CD4-positive, alpha-beta T cell treated with Interleukin-1 beta for 1 hour (primary cell): ENCODE data around the gene MRPL24.
"Not testable (repeated sequence)": the region's sequence is repeated elsewhere in the genome, so short reads cannot be mapped to it uniquely, and the experiment has no call there.

ENCODE experiments used
- DNase-seq, 2 donors: peaks; one replicate each; pipeline ENCODE4 v3.0.0-alpha.2; 2020 to 2022

Gene MRPL24

DNA sequence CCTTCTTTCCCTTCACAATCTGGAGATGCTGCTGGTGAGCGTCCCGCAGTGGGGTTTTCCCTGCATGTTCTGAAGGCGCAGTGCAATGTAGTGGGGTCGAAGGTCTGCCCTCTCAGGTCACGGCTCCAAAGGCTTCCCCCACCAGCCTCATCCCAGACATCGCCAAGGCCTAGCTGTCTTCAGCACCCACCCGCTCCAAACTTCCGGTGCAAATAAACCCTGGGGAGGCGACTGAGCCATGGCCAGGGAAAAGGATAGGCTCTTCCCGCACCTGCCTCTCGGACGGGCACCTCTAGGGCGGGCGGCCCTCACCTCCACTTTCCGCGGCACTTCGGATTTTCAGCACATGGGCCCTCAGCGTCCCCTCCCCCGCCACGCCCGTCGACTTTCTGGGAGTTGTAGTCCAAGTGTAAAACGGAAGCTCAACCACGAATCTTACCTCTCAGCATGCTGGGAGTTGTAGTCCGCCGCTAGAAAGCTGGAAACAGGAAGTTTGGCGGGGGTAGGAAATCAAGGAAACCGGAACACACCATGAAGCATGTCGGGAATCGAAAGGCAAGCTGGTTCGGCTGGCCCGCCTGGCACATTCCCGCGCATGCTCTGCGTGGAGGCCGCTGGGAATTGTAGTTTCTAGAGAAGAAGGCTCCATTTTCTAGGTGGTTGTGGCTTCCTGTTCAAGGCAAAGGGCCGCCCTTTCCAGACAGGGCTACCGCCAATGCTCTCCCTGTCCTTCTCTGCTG is at the start of gene MRPL24:
TSS of gene MRPL24 (minus strand) at position 348 of the 740 bp plus-strand sequence. CDS start 2,384 bp downstream, outside the sequence.
- peak; percentile 99 for DNase-seq

DNA sequence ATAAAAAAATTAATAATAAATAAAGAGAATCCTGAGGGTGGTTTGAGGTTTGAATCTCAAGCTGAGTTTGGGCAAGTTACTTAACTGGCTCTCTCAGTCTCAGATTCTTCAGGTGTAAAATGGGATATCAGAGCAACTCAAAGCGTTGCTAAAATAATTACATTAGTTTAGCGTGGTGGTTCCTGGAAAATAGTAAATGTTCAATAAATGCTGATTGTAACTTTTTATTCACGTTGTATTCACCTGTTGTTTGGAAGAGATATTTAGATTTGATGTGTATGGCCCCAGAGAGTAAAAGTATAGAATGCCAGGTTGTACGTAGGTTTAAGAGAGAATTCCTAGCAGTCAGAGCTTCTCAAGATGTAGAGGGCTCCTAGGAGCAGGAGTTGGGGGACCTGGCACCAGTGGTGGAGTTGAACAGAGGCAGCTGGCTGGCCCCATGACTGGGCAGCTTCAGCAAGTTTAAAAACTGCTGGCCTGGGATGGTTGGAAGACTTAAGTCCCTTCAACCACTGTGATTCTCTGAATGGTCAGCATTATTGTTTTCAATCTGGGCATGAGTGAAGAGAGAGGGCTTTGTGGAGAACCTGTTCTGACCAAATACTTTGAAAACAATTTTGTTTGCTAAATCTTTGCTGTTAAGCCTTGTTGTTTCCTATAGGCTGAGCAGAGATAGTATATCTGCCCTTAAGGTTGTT is 48.9 kb upstream of the MRPL24 start:
- no peak for DNase-seq

DNA sequence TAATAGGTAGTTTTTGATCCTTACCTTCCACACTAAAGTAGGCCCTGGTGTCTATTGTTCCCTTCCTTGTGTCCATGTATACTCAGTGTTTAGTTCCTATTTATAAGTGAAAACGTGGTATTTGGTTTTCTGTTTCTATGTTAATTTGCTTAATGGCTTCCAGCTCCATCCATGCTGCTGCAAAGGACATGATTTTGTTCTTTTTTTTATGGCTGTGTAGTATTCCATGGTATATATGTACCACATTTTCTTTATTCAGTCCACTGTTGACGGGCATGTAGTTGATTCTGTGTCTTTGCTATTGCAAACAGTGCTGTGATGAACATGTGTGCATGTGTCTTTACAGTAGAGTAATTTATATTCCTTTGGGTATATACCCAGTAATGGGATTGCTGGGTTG is 47.2 kb upstream of the MRPL24 start:
- no peak for DNase-seq

DNA sequence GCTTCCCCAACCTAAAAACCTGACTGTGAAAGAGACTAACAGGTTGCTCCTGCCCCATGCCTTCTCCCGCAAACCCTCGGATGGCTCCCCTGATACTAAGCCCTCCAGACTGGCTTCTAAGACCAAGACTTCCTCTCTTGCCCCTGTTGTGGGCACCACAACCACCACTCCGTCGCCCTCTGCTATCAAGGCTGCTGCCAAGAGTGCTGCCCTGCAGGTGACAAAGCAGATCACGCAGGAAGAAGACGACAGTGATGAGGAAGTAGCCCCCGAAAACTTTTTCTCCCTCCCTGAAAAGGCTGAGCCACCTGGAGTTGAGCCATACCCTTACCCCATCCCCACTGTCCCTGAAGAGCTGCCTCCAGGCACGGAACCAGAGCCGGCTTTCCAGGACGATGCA is 45.8 kb upstream of the MRPL24 start:
- DNase-seq, result no peak

DNA sequence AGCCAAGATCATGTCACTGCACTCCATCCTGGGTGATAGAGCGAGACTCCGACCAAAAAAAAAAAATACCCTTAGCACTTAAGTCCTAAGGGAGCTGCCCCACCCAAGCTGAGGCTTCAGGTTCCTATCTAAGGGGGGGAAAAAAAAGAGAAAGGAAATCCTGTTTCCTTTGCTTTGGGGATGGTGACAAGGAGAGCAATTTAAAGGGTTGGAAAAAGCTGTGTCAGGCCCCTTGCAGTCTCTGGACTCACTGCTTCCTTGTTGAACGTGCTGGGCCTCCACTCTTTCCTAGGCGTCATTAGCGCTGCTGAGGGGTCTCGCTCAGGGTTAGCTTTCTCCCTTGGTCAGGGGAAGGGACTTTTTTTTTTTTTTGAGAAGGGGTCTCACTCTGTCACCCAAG is 44.6 kb upstream of the MRPL24 start:
- no peak for DNase-seq

DNA sequence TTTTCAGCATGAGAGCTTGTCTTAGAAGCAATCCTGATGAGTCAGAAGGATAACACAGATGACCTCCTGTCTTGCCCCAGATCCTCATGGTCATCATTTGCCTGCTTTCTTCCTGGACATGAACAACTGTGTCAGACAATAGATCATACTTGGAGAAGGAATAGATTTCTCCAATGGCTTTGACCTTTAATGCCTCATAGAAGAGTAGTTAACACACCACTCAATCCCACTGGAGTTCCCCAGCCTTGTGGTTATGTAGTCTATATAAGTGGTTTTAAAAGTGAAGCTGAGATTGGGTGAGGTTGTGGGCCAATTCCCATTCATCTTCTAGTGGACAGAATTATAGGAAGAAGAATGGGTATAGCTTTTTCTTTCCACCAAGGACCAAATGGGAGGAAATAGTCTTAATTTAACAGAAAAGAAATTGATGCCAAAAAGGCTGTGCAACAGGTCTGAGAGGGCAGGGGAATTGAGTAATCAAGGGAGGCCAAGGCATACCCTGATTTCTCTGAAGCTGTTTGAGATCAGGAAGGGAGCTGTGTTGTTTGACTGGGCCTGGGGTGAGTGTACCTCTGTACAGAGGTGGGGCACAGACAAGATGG is 40.8 kb upstream of the MRPL24 start:
- no peak for DNase-seq

DNA sequence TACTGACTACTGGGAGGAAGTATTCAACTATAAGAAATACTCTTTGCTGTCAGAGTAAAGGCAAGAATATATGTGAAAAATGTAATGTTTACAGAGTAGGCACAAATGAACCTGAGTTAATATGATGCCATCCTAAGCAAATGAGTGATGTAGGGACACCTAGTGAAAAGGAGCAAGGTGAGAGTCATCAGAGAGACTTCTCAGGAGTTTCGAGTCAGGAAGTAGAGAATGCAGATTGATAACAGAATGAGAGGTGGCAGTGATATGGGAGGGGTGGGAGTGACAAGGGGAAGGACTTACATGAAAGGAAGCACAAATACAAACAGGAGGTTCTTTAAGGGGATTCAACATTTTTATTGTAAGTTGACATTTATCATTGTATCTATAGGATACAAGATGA is 36.7 kb upstream of the MRPL24 start:
- no peak for DNase-seq

DNA sequence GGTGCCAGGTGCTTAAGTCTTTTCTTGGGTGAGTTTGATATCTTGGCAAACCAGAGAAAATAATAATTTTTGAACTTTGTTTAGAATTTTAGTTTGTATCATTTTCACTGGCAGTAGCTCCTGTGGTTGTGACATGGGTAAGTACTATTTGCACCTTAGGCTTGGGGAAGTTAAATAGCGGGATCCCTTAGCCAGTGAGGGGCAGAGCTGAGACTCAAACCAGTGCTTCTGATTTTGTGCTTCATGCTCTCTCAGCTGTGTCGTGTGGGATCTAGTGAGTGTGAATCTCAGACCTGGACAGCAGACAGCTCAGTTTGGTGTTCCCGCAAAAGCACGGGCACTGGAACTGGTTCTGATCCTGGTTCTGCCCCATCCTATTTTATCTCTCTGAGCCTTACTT is 36.1 kb upstream of the MRPL24 start:
- DNase-seq, result no peak

DNA sequence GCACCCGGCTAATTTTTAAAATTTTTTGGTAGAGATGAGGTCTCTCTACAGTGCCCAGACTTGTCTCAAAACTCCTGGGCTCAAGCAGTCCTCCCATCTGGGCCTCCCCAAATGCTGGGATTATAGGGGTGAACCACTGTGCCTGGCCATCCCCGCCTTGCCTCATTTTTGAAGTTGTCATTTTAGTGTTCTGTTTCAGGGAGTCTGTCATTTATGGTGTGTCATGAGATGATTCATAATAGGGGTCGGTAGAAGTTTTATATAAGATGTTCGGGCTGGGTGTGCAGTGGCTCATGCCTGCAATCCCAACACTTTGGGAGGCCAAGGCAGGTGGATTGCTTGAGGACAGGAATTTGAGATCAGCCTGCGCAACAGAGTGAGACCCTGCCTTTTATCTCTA is 34.9 kb upstream of the MRPL24 start:
- DNase-seq, result no peak

DNA sequence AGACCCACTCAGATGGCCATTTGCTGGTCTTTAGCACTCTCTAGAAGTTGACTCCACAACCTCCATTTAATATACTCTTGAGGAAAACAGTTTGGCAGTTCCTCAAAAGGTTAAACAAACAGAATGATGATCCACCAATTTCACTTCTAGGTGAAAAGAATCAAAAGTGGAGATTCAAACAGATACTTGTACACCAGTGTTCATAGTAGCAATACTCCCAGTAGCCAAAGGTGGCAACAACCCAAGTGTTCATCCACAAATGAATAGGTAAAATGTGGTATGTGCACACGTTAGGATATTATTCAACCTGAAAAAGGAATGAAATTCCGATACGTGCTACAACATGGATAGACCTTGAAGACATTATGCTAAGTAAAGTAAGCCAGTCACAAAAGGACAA is 32.7 kb upstream of the MRPL24 start:
- no peak for DNase-seq

DNA sequence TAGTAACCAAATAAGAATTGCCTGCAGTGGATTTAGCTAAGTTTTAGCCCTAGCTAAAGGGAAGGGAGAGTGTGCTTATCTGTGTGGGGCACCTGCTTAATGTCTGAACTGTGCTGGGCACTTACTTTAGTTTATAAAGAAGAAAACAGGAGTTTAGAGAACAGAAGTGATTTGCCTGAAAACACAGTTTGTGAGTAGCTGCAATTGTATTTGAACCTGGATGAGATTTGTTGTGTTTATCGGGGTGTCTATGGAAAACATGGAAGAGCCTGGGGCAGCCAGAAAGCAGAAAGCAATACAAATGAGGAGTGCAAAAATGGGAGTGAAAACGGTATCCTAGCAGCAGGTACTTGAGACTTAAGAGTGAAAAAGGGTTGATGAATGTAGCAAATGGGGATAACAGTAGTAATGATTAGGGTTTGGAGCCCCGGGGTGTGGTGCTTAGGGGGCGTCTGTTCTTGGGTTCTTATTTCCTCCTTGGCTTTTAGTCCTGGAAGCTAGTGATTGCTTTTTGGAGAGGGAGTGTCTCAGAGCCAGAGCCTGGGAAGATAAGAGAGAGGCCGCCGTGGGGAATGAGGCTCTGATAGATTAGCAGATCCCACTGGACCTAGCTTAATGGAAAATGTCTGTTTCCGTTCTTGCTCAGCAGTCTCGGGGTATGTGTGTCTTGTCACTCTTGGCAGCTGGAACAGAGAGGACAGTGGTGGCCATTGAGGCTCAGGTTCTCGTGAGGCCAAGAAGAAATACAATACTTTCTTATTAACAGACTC is 32.0 kb upstream of the MRPL24 start:
- no peak for DNase-seq

DNA sequence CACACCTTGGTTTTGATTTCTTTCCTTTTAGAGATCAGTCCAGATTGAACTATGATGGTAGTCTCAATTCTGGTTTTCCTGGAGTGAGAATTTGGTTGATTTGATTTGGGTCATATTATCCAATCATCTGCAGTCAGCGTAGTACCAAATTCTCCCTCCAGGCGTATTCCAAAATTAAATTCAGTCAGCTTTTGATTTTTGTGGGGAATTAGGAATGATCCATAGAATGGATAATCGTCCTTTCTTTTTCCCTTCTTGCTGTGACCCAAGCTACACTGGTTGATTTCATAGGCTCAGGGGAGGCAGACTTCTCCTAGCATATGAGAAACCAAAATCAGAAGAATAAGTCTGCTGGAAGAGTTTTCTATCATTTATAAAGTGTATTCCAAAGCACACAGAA is 31.3 kb upstream of the MRPL24 start:
- DNase-seq, result no peak

DNA sequence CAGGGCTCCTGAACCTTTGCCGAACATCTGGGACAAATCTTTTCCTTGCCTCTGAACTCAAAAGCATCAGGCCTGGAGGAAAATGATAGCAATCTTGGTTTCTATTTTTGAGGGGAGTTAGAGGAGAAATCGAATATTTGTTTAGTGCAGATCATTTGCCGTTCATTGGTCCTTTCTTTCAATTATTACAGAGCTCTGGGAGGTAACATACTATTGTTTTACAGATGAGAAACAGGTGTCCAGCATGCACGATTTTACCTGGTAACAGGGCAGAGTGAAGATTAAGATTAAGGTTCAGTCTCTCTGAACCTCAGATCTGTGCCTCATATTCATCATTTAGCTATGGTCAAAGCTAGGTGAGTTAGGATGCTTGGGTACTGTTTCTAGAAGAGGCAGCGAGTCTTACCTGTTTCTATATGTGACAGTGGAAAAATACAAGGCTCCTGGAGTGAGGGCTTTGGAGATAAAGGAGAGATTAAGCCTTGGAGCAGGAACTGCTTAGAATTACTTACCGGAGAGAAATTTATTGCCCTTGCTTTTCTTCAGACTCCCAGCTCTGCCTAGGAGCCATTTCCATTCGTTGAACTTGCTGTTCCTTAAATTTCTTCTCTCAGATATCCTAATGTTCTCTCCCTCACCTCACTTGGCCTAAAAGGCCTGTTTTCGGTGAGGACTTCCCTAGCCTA is 27.9 kb upstream of the MRPL24 start:
- DNase-seq, result no peak

DNA sequence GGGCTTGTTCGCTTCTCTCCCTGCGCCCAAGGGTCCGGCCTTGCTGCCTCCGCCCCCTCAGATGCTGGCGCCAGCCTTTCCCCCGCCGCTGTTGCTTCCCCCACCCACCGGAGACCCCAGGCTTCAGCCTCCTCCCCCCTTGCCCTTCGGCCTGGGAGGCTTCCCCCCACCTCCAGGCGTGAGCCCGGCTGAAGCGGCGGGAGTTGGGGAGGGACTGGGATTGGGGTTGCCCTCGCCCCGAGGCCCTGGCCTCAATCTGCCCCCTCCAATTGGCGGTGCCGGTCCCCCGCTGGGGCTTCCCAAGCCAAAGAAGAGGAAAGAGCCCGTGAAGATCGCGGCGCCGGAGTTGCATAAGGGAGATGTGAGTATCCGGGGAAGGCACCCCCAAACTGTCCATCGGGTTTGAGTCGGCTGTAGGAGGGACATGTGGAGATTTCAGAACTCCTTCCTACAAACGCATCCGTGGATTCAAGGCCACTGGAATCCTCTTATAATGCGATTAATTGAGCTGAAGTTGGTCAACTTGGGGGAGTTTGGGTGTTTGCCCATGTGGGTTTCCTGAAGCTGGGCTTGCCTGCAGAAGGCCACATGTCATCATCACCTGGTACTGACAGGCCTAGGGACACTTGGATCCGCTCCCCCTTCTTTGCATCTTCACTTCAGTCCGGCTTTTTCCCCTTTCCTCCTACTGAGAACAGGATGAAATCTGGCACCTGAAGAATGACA is 27.2 kb upstream of the MRPL24 start:
- DNase-seq, result peak; percentile 24 to 31

DNA sequence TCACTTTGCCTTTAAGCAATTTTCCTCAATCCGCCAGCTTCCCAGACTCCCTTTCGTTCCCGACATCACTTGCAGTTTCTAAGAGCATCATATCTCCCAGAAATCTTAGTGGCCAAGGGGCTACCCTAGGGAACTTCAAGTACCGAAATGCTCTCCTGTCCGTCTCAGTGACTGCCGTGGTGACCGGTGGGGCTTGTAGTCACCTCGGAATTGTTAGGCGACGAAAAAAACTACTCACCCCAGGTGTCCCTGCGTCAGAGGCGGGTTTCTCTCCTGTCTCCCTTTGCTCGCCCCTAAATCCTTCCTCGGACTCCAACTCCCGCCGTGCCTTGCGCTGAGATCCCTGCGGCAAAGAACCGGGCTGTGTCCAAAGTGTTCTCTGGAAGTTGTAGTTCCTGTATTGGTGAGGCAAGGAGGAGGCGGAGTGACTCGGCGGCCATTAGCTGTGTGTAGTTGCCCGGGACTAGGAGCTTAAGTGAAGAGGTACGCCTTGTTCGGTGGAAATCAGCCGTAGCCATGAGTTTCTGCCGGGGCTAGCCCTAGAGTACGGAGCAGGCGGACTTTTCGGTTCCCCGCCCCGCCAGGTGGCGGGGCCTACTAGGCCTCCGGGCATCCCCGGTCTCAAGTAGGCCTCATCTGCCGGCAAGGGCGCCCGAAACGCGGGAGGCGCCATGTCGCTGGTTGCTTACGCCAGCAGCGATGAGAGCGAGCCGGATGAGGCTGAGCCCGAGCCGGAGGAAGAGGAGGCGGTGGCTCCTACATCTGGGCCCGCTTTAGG is 26.4 kb upstream of the MRPL24 start, which contains the start of gene PRCC:
TSS of gene PRCC (plus strand) at position 435 of the 778 bp plus-strand sequence. CDS start at position 672, 237 bp downstream.
- peak; percentile 99 to 100 for DNase-seq

DNA sequence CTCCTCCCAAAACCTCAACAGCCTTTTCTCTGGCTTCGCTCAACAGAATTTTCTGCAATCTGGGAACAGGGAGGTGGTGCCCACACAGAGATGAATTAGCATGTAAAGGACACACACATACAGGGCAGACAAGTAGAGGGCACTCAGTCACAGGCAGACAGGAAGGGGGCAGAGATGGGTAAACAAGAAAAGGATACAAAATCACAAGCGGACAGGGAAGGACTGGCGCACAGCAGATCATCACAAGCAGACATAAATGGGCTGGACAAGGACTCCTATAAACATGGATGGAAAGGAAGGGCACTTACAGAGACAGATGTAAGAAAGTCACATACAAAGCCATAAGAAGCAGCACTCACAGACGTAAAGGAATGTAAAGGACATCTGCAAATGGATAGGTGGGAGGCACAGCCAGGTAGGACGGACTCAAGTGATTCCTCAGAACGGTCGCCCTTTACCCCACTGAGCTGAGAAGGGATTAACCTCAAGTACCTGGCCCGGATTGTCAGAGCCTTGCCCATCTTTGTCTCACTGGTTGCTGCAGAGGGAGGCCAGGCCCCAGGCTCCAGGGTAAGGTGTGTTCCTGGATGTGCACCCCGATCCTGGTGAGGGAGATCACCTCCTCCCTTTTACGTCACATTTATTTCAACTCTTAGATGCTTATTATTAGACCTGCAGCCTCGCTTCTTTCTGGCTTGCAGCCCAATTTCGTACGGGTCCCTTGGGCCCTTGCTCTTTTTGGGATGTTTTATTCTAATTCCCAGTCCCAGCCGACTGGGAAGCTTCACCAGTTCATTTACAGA is 25.6 kb upstream of the MRPL24 start:
- DNase-seq, result no peak

DNA sequence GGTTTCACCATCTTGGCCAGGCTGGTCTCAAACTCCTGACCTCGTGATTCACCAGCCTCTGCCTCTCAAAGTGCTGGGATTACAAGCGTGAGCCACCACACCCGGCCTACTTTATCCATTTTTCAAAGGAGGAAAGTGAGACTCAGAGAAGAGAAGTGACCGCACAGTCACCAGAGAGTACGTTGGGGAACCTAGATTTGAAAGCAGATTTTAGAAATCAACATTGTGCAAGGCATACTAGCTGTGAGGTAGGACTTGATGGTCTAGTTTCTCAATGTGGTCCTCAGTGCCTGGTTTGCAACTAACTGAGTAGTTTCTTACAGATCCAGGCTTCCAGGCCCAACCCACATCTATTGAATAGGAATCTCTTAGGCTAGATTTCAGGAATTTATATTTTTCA is 24.8 kb upstream of the MRPL24 start:
- peak in 1 of 2 donors; percentile 22 for DNase-seq

DNA sequence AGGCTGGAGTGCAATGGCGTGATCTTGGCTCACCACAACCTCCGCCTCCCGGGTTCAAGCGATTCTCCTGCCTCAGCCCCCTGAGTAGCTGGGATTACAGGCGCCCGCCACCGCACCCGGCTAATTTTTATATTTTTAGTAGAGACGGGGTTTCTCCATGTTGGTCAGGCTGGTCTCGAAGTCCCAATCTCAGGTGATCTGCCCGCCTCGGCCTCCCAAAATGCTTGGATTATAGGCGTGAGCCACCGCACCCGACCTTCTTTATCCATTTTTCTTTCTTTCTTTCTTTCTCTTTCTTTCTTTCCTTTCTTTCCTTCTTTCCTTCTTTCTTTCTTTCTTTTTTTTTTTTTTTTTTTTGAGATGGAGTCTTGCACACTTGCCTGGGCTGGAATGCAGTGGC is 24.2 kb upstream of the MRPL24 start:
- not testable (repeated sequence) for DNase-seq

DNA sequence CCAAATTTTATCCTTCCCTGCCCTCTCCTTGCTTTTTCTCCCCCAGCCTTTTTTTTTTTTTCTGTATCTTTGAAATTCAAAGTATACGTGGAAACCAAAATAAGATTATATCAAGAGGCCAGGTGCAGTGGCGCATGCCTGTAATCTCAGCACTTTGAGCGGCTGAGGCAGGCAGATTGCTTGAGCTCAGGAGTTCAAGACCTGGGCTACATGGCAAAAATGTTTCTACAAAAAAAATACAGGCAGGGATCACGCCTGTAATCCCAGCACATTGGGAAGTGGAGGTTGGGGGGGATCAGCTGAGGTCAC is 19.9 kb upstream of the MRPL24 start:
- no peak for DNase-seq

DNA sequence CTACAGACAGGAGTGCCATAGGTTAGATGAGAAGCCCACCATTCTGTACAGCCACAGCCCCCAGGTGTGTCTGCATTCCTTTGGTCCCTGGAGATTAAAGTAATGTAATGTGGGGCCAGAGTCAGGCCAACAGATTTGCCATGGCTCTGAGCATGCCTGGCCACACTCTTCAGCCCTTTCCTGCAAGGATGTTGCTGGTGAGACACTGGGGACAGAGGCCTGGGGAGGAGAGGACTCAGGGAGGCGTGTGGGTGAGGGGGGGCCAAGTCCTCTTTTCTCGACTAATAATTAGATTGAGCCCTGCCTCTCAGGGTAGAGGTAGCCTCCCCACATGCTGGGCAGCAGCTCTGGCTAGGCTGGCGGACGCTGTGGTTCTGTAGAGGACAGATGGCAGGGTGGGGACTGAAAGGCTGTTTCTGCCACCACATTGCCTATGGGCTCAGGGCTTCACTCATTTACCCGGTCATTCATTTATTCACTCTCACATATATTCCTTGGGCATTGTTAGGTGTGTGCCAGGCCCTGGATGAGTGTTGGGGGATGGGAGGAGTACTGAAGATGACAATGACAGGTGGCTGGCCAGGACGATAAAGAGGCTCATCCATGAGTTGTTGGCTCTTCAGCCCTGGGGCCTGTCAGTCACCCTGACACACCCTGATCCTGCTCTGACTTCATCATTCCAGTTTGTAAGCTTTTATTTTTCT is 19.4 kb upstream of the MRPL24 start:
- no peak for DNase-seq
